ENCODE data around the gene MEP1B.

- TF ChIP-seq CTCF (IDR thresholded peaks at IDR 0.05; ENCODE audit: low read depth, low read length, poor library complexity, severe bottlenecking): no peak
- no peak for TF ChIP-seq EZH2phosphoT487 (IDR thresholded peaks at IDR 0.05; ENCODE audit: borderline replicate concordance, low read length)
These were observed 41.5 kb upstream of the MEP1B start for GRCh38 chr18:32148185-32148870.

All from DOHH2 (cell line).